Fibroblast of villous mesenchyme (primary cell): ENCODE measurements around the gene ATF7. TPM values are rescaled to one million over a fixed set of nuclear protein-coding genes. Genes with fewer than 3 reads are reported as not detected.
"Not testable (repeated sequence)": the region's sequence is repeated elsewhere in the genome, so short reads cannot be mapped to it uniquely, and the experiment has no call there.

ENCODE experiments used
- DNase-seq: peaks from one replicate; pipeline ENCODE4 v3.0.0-alpha.2; 2010; ENCODE audit warnings: low read depth
- H3K4me3 ChIP-seq: 2 replicates; pipeline ENCODE4 v1.5.1; 2011; ENCODE audit warnings: low read depth, mild to moderate bottlenecking, low read length
- CTCF ChIP-seq: IDR thresholded peaks from 2 replicates; pipeline ENCODE4 v1.5.1; 2012; ENCODE audit warnings: low read depth, mild to moderate bottlenecking, low read length; ENCODE audit not compliant: insufficient read depth
- total RNA-seq: library from RNA; depleted of rRNA; stranded (reverse); fragments of >200 nt; gene quantifications from 2 replicates; pipeline ENCODE4 v1.2.3, GENCODE V29; 2012

The ATF7 gene
- total RNA-seq, 1 donor = 14.7 TPM

GRCh38 chr12:53651737-53652136, 25.6 kb upstream of the ATF7 start:
- no peak for TF ChIP-seq CTCF
- no peak overlapping the region for H3K4me3 ChIP-seq
- DNase-seq = no peak

- not testable (repeated sequence) for DNase-seq, H3K4me3 ChIP-seq
These were observed 20.1 kb upstream of the ATF7 start for GRCh38 chr12:53646300-53646699.

GRCh38 chr12:53645165-53645564, 19.0 kb upstream of the ATF7 start:
- no peak for TF ChIP-seq CTCF
- peak; percentile 80 for DNase-seq

GRCh38 chr12:53644133-53644532, 18.0 kb upstream of the ATF7 start:
- TF ChIP-seq CTCF = no peak
- H3K4me3 ChIP-seq = no peak overlapping the region
- no peak for DNase-seq

More at GRCh38 chr12:53645165-53645564, 19.0 kb upstream of the ATF7 start:
- H3K4me3 ChIP-seq = no peak overlapping the region

- TF ChIP-seq CTCF = no peak
- DNase-seq = no peak
- H3K4me3 ChIP-seq = no peak overlapping the region
These were observed 17.2 kb upstream of the ATF7 start for GRCh38 chr12:53643232-53643979.

- TF ChIP-seq CTCF = no peak
- no peak overlapping the region for H3K4me3 ChIP-seq
- DNase-seq = no peak
These were observed 11.9 kb upstream of the ATF7 start for GRCh38 chr12:53638057-53638456.

- DNase-seq = no peak
- TF ChIP-seq CTCF = no peak
- H3K4me3 ChIP-seq = no peak overlapping the region
These were observed 10.5 kb upstream of the ATF7 start for GRCh38 chr12:53636641-53637040.

- not testable (repeated sequence) for H3K4me3 ChIP-seq, DNase-seq
These were observed 9.5 kb upstream of the ATF7 start for GRCh38 chr12:53635708-53636107.
